IPS-18a (cell line): ENCODE results near the gene NHP2.

ENCODE experiments used
- H3K27ac ChIP-seq: one replicate; pipeline ENCODE4 v1.5.1; 2013; ENCODE audit warnings: low read length
- H3K27me3 ChIP-seq: one replicate; pipeline ENCODE4 v1.6.1; 2013; ENCODE audit warnings: mild to moderate bottlenecking, low read length; ENCODE audit not compliant: control insufficient read depth, insufficient read depth
- H3K36me3 ChIP-seq: one replicate; pipeline ENCODE4 v1.6.1; 2013; ENCODE audit warnings: low read depth, low read length; ENCODE audit not compliant: control insufficient read depth
- H3K4me1 ChIP-seq: one replicate; pipeline ENCODE4 v1.6.1; 2013; ENCODE audit warnings: low read depth, low read length; ENCODE audit not compliant: control insufficient read depth
- H3K4me3 ChIP-seq: one replicate; pipeline ENCODE4 v1.5.1; 2013; ENCODE audit warnings: low read length
- H3K9ac ChIP-seq: one replicate; pipeline ENCODE4 v1.6.1; 2013; ENCODE audit warnings: mild to moderate bottlenecking, low read length, moderate library complexity
- H3K9me3 ChIP-seq: one replicate; pipeline ENCODE4 v1.6.1; 2013; ENCODE audit warnings: low read depth, low read length; ENCODE audit not compliant: control insufficient read depth

Gene NHP2

DNA sequence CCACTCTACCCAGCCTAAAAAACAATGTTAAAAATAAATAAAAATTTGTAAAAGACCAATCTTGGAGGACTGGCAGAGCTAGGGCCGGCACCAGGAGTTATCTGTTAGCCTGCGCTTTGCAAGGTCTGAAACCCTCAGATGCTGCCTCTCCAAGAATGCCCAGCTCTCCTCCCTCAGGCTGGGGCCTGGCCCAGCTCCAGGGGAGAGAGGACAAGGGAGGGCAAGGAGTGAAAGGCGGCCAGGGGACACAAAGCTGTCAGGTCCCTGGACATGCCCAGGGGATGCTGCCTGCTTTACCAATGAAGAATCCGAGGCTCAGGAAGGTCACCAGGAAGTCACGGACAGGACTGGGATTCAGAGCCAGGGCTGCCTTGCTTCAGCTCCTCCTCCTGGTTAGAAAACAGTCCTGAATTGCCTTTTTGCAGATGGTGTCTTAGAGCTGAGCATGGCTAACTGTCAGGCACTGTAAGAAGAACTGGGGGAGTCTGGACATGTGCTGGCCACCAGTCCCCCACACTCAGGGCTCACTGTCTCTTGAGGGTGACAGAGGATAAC lies 45.9 kb downstream of the NHP2 start:
- Histone ChIP-seq H3K9me3 (no peaks in the 10 kb centered on the region), H3K27ac (no peak overlapping the region), H3K4me3 (no peak overlapping the region), H3K9ac (no peak overlapping the region), H3K4me1 (no peaks in the 10 kb centered on the region), H3K27me3 (no peaks in the 10 kb centered on the region), H3K36me3 (no peaks in the 10 kb centered on the region)

DNA sequence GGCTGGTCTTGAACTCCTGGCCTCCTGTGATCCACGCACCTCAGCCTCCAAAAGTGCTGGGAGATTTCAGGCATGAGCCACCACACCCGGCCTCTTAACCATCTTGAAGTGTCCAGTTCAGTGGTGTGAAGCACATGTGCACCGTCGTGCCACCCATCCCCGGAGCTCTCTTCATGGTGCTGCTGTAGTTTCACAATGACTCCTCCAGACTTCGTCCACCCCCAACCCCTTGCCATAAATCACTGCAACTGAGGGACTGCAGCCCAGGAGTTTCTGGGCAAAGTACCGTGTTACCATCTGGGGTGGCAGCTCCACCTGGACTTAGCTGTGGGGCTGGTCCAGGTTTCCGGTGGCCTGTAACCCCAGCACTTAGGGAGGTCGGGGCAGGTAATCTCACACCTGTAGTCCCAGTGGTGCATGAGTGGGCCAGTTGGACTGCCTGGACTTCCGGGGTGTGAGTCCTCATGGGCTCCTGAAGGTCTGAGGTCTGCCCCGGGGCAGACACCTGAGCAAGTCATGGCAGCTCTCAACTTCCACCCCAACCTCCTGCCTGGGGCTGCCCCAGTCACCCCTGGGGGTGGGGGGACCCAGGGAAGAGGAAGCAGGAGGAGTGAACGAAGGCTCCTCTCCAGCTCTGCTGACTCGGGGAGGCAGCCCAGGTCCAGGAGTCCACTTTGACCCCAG lies 47.0 kb downstream of the NHP2 start:
- Histone ChIP-seq H3K27me3 (no peaks in the 10 kb centered on the region), H3K36me3 (no peaks in the 10 kb centered on the region), H3K4me3 (no peak overlapping the region), H3K27ac (no peak overlapping the region), H3K9me3 (no peaks in the 10 kb centered on the region), H3K9ac (no peak overlapping the region), H3K4me1 (no peaks in the 10 kb centered on the region)

DNA sequence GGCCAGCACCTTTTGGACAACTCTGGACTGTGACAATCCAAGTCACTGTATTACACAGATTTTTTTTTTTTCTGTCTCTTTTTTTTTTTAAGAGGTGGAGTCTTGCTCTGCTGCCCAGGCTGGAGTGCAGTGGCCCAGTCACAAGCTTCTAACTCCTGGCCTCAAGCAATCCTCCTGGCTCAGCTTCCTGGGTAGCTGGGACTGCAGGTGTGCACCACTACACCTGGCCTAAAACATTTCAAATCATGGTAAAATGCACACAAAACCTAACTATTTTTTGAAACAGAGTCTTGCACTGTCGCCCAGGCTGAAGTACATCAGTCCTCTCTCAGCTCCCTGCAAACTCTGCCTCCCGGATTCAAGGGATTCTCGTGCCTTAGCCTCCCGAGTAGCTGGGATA lies 47.6 kb downstream of the NHP2 start:
- Histone ChIP-seq H3K4me3 (no peak overlapping the region), H3K4me1 (no peaks in the 10 kb centered on the region), H3K9me3 (no peaks in the 10 kb centered on the region), H3K36me3 (no peaks in the 10 kb centered on the region), H3K27me3 (no peaks in the 10 kb centered on the region), H3K27ac (no peak overlapping the region), H3K9ac (no peak overlapping the region)

DNA sequence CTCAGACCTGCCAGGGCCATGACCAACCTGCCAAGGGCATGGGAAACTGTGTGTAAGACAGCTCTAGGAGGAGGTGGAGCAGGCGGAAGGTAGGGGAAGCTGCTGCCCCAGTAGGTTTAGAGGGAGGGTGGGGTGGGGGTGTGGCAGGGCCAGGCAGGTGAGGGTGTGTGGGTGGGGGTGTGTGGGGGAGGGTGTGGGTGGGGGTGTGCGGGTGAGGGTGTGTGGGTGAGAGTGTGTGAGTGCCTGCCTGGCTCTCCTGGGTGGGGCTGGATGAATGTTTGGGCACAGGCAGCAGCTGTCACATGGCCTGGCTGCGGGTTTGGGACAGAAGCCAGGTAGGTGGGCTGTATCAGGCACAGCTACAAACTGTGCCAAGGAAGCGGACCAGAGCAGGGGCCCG lies 49.2 kb downstream of the NHP2 start:
- Histone ChIP-seq H3K27me3 (no peaks in the 10 kb centered on the region), H3K36me3 (no peaks in the 10 kb centered on the region), H3K9me3 (no peaks in the 10 kb centered on the region), H3K27ac (no peak overlapping the region), H3K4me3 (no peak overlapping the region), H3K9ac (no peak overlapping the region), H3K4me1 (no peaks in the 10 kb centered on the region)

DNA sequence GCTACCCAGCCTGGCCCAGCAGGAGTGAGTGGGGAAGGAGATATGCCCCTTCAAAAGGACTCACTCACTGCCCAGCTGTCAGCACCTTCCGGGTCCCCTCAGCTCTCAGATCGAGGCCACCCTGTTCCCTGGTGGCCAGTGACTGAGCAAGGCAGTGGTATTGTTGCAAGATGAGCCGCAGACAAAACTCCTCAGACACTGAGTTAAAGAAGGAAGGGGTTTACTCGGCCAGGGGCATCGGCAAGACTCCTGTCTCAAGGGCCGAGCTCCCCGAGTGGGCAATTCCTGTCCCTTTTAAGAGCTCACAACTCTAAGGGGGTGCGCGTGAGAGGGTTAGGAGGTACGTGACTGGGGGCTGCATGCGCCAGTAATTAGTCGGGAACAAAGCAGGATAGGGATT lies 50.1 kb downstream of the NHP2 start:
- Histone ChIP-seq H3K9ac (no peak overlapping the region), H3K4me3 (no peak overlapping the region), H3K27ac (no peak overlapping the region), H3K4me1 (no peaks in the 10 kb centered on the region), H3K27me3 (no peaks in the 10 kb centered on the region), H3K36me3 (no peaks in the 10 kb centered on the region), H3K9me3 (no peaks in the 10 kb centered on the region)
